Measurements from ENCODE around the gene HTRA2.

- no peak for TF ChIP-seq EZH2phosphoT487 (IDR thresholded peaks at IDR 0.05; ENCODE audit: insufficient read depth, low read depth)
- TF ChIP-seq EZH2 (IDR thresholded peaks at IDR 0.05; ENCODE audit: insufficient read depth, poor library complexity, severe bottlenecking) = no peak
Measured at GRCh38 chr2:74538881-74539339, 9.2 kb downstream of the HTRA2 start.
